Measurements from ENCODE around the gene FAR2.

Gene FAR2

GRCh38 chr12:29152223-29152868 lies 3.3 kb downstream of the FAR2 start:
- DNase-seq (ENCODE audit: low read depth, low spot score), result no peak
- ChIA-PET POLR2A (no interaction called here), CTCF (no interaction called here)
- no peak for TF ChIP-seq CTCF (IDR thresholded peaks at IDR 0.05; ENCODE audit: insufficient read depth, low read length, missing control alignments)
- no peak overlapping the region for H3K4me3 ChIP-seq (ENCODE audit: low read depth, low read length)

- no peak for TF ChIP-seq CTCF (IDR thresholded peaks at IDR 0.05; ENCODE audit: insufficient read depth, low read length, missing control alignments)
- POLR2A ChIA-PET, result no interaction called here
- no peak for DNase-seq (ENCODE audit: low read depth, low spot score)
- CTCF ChIA-PET, result no interaction called here
- H3K4me3 ChIP-seq (ENCODE audit: low read depth, low read length), result no peak overlapping the region
Observed at GRCh38 chr12:29152981-29153630, 4.0 kb downstream of the FAR2 start.

- DNase-seq (ENCODE audit: low read depth, low spot score), result no peak
- ChIA-PET CTCF (no interaction called here), POLR2A (no interaction called here)
- no peak for TF ChIP-seq CTCF (IDR thresholded peaks at IDR 0.05; ENCODE audit: insufficient read depth, low read length, missing control alignments)
- no peak overlapping the region for H3K4me3 ChIP-seq (ENCODE audit: low read depth, low read length)
Observed at GRCh38 chr12:29155079-29155478, 6.0 kb downstream of the FAR2 start.

- ChIA-PET POLR2A (no interaction called here), CTCF (no interaction called here)
- peak; percentile 56 for DNase-seq (ENCODE audit: low read depth, low spot score)
- no peak for TF ChIP-seq CTCF (IDR thresholded peaks at IDR 0.05; ENCODE audit: insufficient read depth, low read length, missing control alignments)
- no peak overlapping the region for H3K4me3 ChIP-seq (ENCODE audit: low read depth, low read length)
Observed at GRCh38 chr12:29157486-29157946, 8.4 kb downstream of the FAR2 start.

- TF ChIP-seq CTCF (IDR thresholded peaks at IDR 0.05; ENCODE audit: insufficient read depth, low read length, missing control alignments), result no peak
- no peak overlapping the region for H3K4me3 ChIP-seq (ENCODE audit: low read depth, low read length)
- ChIA-PET POLR2A (no interaction called here), CTCF (no interaction called here)
- no peak for DNase-seq (ENCODE audit: low read depth, low spot score)
Observed at GRCh38 chr12:29158115-29158763, 9.2 kb downstream of the FAR2 start.

GRCh38 chr12:29159661-29160060 lies 10.6 kb downstream of the FAR2 start:
- TF ChIP-seq CTCF (IDR thresholded peaks at IDR 0.05; ENCODE audit: insufficient read depth, low read length, missing control alignments), result no peak
- DNase-seq (ENCODE audit: low read depth, low spot score), result no peak
- POLR2A ChIA-PET, result no interaction called here
- CTCF ChIA-PET, result no interaction called here
- H3K4me3 ChIP-seq (ENCODE audit: low read depth, low read length), result no peak overlapping the region
